ENCODE data around the gene DRG2.

DRG2 gene

GRCh38 chr17:18144261-18144660, 56.5 kb downstream of the DRG2 start:
- DNase-seq (ENCODE audit: low read depth in 2 of 2): no peak

GRCh38 chr17:18144855-18145254, 57.1 kb downstream of the DRG2 start:
- no peak for DNase-seq (ENCODE audit: low read depth in 2 of 2)

GRCh38 chr17:18145811-18146210, 58.1 kb downstream of the DRG2 start:
- no peak for DNase-seq (ENCODE audit: low read depth in 2 of 2)

- DNase-seq (ENCODE audit: low read depth in 2 of 2): no peak
Measured at GRCh38 chr17:18146259-18146658, 58.5 kb downstream of the DRG2 start.

GRCh38 chr17:18146980-18147379, 59.2 kb downstream of the DRG2 start:
- DNase-seq (ENCODE audit: low read depth in 2 of 2): no peak

GRCh38 chr17:18148586-18148985, 60.8 kb downstream of the DRG2 start:
- DNase-seq (ENCODE audit: low read depth in 2 of 2): no peak

- no peak for DNase-seq (ENCODE audit: low read depth in 2 of 2)
Measured at GRCh38 chr17:18151290-18151689, 63.5 kb downstream of the DRG2 start.

- no peak for DNase-seq (ENCODE audit: low read depth in 2 of 2)
Measured at GRCh38 chr17:18155179-18155578, 67.4 kb downstream of the DRG2 start.

GRCh38 chr17:18156171-18156975, 68.6 kb downstream of the DRG2 start:
- no peak for DNase-seq (ENCODE audit: low read depth in 2 of 2)

GRCh38 chr17:18156976-18157280, 69.2 kb downstream of the DRG2 start:
- no peak for DNase-seq (ENCODE audit: low read depth in 2 of 2)

Data from stimulated activated CD4-positive, alpha-beta T cell treated with anti-CD3 and anti-CD28 coated beads, Interleukin-15, amount 100 ng/mL, for 48 hours (primary cell).